RWPE2 (cell line): Measurements from ENCODE around the gene DDOST.
A peak's percentile ranks its signal among the peaks of the same experiment; 100 is the strongest.

ENCODE experiments used
- ATAC-seq: fragments of 200-7000 bp; cut with Tn5 transposase; 3 replicates; pipeline ENCODE4 v1.9.1; 2021; ENCODE audit warnings: low read depth
- DNase-seq: peaks from one replicate; pipeline ENCODE4 v3.0.0-alpha.2; 2020; ENCODE audit warnings: low spot score
- H3K27ac ChIP-seq: fragments of 450-650 bp; 2 replicates; pipeline ENCODE4 v1.5.1; 2017; ENCODE audit warnings: mild to moderate bottlenecking; ENCODE audit not compliant: poor library complexity, severe bottlenecking
- H3K27me3 ChIP-seq: fragments of 250-450 bp; sonication (Bioruptor Pico); 2 replicates; pipeline ENCODE4 v1.5.1; 2021; ENCODE audit warnings: mild to moderate bottlenecking, moderate library complexity; ENCODE audit not compliant: insufficient read depth, poor library complexity, severe bottlenecking
- H3K36me3 ChIP-seq: fragments of 250-450 bp; sonication (Bioruptor Pico); 2 replicates; pipeline ENCODE4 v1.5.1; 2020; ENCODE audit warnings: low read depth, mild to moderate bottlenecking, moderate library complexity
- H3K4me1 ChIP-seq: fragments of 250-450 bp; sonication (Bioruptor Pico); 2 replicates; pipeline ENCODE4 v1.5.1; 2021; ENCODE audit warnings: mild to moderate bottlenecking, moderate library complexity; ENCODE audit not compliant: insufficient read depth, poor library complexity, severe bottlenecking
- H3K4me3 ChIP-seq: fragments of 250-450 bp; sonication (Bioruptor Pico); 2 replicates; pipeline ENCODE4 v1.5.1; 2021; ENCODE audit warnings: mild to moderate bottlenecking, moderate library complexity; ENCODE audit not compliant: severe bottlenecking
- H3K9me3 ChIP-seq: fragments of 250-450 bp; sonication (Bioruptor Pico); 2 replicates; pipeline ENCODE4 v1.5.1; 2021; ENCODE audit warnings: mild to moderate bottlenecking, moderate library complexity; ENCODE audit not compliant: severe bottlenecking
- TF ChIP-seq, protein P1 (sequence below): fragments of 450-650 bp; IDR thresholded peaks from one replicate; pipeline ENCODE4 v1.5.1; 2017; ENCODE audit warnings: mild to moderate bottlenecking, moderate library complexity; ENCODE audit not compliant: poor library complexity, severe bottlenecking

Gene DDOST

DNA sequence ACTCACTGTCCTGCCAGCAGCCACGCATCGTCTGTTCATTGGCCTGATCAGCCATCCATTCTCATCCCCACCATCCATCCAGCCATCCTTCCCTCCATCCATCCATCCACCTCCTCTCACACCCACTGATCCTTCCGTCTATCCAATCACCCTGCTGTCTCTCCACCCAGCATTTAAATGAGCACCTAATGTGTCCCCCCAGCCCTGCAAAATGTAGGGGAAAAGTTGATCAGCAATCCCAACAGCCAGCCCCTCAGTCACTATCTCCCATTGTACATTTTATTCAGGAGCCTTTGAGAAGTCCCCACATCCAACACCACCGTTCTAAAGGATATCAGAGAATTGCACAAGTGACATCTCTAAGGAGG is 11.1 kb upstream of the DDOST start:
- TF ChIP-seq, protein P1, sequence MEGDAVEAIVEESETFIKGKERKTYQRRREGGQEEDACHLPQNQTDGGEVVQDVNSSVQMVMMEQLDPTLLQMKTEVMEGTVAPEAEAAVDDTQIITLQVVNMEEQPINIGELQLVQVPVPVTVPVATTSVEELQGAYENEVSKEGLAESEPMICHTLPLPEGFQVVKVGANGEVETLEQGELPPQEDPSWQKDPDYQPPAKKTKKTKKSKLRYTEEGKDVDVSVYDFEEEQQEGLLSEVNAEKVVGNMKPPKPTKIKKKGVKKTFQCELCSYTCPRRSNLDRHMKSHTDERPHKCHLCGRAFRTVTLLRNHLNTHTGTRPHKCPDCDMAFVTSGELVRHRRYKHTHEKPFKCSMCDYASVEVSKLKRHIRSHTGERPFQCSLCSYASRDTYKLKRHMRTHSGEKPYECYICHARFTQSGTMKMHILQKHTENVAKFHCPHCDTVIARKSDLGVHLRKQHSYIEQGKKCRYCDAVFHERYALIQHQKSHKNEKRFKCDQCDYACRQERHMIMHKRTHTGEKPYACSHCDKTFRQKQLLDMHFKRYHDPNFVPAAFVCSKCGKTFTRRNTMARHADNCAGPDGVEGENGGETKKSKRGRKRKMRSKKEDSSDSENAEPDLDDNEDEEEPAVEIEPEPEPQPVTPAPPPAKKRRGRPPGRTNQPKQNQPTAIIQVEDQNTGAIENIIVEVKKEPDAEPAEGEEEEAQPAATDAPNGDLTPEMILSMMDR = no peak
- Histone ChIP-seq H3K4me3 (no peak overlapping the region), H3K36me3 (no peaks in the 10 kb centered on the region), H3K27me3 (no peaks in the 10 kb centered on the region), H3K4me1 (no peaks in the 10 kb centered on the region), H3K27ac (no peak overlapping the region), H3K9me3 (no peaks in the 10 kb centered on the region)
- no peak for ATAC-seq
- DNase-seq = no peak

DNA sequence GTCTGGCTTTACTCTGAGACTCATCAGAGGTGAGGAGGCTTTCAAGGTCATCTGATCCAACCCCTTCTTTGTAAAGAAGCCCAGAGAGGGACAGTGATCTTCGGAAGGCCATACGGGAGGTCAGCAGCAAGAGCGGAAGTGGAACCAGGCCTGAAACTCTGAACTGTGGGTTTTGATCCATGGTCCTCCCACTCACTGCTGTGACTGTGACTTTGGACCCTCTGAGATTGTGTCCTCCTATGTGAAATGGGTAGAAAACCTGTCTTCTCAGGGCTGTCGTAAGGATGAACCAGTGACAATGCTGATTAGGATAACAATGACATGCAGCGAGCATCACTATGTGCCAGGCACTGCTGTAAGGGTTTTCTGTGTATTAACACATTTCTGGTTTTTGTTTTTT is 9.8 kb upstream of the DDOST start:
- ATAC-seq (no peak), DNase-seq (no peak)
- H3K27ac ChIP-seq = no peak overlapping the region
- no peaks in the 10 kb centered on the region for H3K9me3 ChIP-seq
- no peaks in the 10 kb centered on the region for H3K36me3 ChIP-seq
- TF ChIP-seq, protein P1 = no peak
- H3K4me1 ChIP-seq = no peaks in the 10 kb centered on the region
- H3K4me3 ChIP-seq = no peak overlapping the region
- H3K27me3 ChIP-seq = no peaks in the 10 kb centered on the region

DNA sequence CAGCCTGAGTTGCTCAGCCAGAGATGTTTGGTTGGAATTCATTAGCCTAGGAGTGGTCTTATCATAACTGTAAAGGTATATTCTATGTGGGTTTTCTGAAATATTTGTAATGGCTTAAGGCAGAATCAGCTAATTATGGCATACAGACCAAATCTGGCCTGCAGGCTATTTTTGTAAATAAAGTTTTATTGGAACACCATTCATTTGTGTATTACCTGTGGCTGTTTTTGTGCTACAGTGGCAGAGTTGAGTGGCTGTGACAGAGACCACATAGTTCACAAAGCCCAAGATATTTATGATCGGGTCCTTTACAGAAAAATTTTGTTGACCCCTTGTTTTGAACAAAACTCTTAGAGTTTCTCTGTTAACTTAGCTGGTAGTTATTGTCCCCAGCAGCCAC is 7.4 kb upstream of the DDOST start:
- Histone ChIP-seq H3K36me3 (no peaks in the 10 kb centered on the region), H3K9me3 (no peaks in the 10 kb centered on the region), H3K27me3 (no peaks in the 10 kb centered on the region), H3K4me3 (no peak overlapping the region), H3K4me1 (no peaks in the 10 kb centered on the region), H3K27ac (no peak overlapping the region)
- DNase-seq (no peak), ATAC-seq (no peak)
- TF ChIP-seq, protein P1 = no peak

DNA sequence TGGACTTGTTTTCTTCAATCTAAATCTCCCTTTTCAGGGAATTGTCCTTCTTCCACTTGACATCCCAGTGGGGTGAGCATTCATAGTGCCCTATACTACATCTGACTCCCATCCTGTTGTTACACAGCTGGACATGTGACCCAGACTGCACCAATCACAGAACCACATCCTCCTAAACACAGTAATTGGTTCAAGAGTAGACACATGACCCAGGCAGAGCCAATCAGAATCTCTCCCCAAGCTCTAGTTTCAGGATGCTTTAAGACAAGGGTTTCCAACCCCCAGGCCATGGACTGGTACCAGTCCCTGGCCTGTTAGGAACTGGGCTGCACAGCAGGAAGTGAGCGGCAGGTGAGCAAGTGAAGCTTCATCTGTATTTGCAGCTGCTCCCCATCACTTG is 5.6 kb upstream of the DDOST start:
- H3K27me3 ChIP-seq = no peaks in the 10 kb centered on the region
- H3K9me3 ChIP-seq = no peaks in the 10 kb centered on the region
- ATAC-seq (peak; percentile 66; the same call in 2 of the 3 replicates), DNase-seq (no peak)
- no peak overlapping the region for H3K4me3 ChIP-seq
- H3K4me1 ChIP-seq = no peaks in the 10 kb centered on the region
- no peaks in the 10 kb centered on the region for H3K36me3 ChIP-seq
- TF ChIP-seq, protein P1 = no peak
- no peak overlapping the region for H3K27ac ChIP-seq

DNA sequence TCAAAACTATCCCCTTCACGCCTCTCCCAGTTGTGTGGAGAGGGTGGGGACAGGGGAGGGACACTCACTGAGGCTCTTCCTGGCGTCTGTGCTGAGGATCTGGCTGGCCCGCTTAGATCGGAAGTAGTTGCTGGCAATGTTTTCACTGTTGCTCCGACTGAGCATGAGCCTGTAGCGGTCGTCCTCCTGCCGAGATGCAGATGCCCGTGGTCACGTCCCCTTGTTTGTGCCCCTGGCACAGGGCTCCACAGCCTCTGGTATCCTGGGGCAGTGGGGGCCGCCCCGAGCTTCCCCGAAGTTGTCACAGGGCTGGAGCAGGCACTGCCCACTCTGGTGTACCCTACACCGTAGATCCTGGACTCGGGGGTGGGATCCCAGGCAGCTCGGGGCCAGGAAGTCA is 5.0 kb upstream of the DDOST start:
- no peak overlapping the region for H3K27ac ChIP-seq

More for the DNA sequence above, 5.0 kb upstream of the DDOST start:
- DNase-seq (no peak), ATAC-seq (no peak)
- no peaks in the 10 kb centered on the region for H3K27me3 ChIP-seq
- no peak overlapping the region for H3K4me3 ChIP-seq
- no peaks in the 10 kb centered on the region for H3K36me3 ChIP-seq
- no peaks in the 10 kb centered on the region for H3K9me3 ChIP-seq
- no peaks in the 10 kb centered on the region for H3K4me1 ChIP-seq
- TF ChIP-seq, protein P1 = no peak
